RWPE1 (cell line): ENCODE results near the gene RABEP2.

Experiments
- CTCF ChIA-PET: fragments of 350-600 bp; sonication (Branson Sonifier 250); formaldehyde crosslinking; extraction: SDS; loops from one replicate; lab custom pipeline; 2021; lab: Yijun Ruan, JAX
- POLR2A ChIA-PET: fragments of 400-600 bp; formaldehyde crosslinking; extraction: SDS; loops from one replicate; lab custom pipeline; 2020; ENCODE audit warnings: antibody characterized with exemption; ENCODE audit not compliant: low non-redundant PET; lab: Yijun Ruan, JAX
- DNase-seq: peaks from one replicate; pipeline ENCODE4 v3.0.0; 2012; ENCODE audit warnings: low spot score
- H3K27ac ChIP-seq: fragments of 450-650 bp; 2 replicates; pipeline ENCODE4 v1.5.1; 2017
- TF ChIP-seq, protein P1 (sequence below): fragments of 450-650 bp; conservative IDR thresholded peaks from 2 replicates; pipeline ENCODE4 v1.5.1; 2017; ENCODE audit warnings: low read depth, mild to moderate bottlenecking

The RABEP2 gene

DNA sequence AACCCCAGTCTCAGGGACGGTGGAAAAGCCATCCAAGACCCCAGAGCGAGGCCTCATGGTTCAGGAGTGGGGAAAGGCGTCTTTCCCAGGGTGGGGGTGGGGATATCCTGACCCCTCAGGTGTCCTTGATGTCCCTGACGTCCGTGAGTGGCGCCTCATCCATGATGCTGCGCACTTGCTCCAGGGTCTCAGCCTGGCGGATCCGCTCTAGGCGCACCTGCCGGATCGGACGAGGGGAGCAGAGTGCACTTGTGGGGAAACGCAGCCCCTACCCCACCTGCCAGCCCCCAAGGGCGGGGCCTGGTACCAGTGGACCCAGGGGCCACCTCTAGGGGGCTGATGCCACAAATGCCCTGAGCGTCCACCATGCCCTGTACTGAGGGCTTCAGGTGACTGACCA, 20.2 kb downstream of the RABEP2 start:
- CTCF ChIA-PET = no interaction called here
- H3K27ac ChIP-seq = no peak overlapping the region
- TF ChIP-seq, protein P1, sequence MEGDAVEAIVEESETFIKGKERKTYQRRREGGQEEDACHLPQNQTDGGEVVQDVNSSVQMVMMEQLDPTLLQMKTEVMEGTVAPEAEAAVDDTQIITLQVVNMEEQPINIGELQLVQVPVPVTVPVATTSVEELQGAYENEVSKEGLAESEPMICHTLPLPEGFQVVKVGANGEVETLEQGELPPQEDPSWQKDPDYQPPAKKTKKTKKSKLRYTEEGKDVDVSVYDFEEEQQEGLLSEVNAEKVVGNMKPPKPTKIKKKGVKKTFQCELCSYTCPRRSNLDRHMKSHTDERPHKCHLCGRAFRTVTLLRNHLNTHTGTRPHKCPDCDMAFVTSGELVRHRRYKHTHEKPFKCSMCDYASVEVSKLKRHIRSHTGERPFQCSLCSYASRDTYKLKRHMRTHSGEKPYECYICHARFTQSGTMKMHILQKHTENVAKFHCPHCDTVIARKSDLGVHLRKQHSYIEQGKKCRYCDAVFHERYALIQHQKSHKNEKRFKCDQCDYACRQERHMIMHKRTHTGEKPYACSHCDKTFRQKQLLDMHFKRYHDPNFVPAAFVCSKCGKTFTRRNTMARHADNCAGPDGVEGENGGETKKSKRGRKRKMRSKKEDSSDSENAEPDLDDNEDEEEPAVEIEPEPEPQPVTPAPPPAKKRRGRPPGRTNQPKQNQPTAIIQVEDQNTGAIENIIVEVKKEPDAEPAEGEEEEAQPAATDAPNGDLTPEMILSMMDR = no peak
- no peak for DNase-seq
- POLR2A ChIA-PET = no interaction called here

- no peak overlapping the region for H3K27ac ChIP-seq
- ChIA-PET POLR2A (no interaction called here), CTCF (no interaction called here)
- no peak for DNase-seq
- TF ChIP-seq, protein P1 = no peak
These were observed 20.7 kb downstream of the RABEP2 start for GRCh38 chr16:28904363-28904762.

GRCh38 chr16:28903344-28904042, 21.5 kb downstream of the RABEP2 start:
- POLR2A ChIA-PET = no interaction called here
- DNase-seq = no peak
- H3K27ac ChIP-seq = no peak overlapping the region
- TF ChIP-seq, protein P1 = no peak
- CTCF ChIA-PET = interaction anchor here (0.9 kb wide), 1 partner anchor 20 kb away, joined by 3 read pairs; no protein-coding TSS in a partner anchor

GRCh38 chr16:28902909-28903308, 22.1 kb downstream of the RABEP2 start:
- TF ChIP-seq, protein P1 = no peak
- no peak overlapping the region for H3K27ac ChIP-seq
- POLR2A ChIA-PET = no interaction called here
- DNase-seq = no peak
- CTCF ChIA-PET = no interaction called here

DNA sequence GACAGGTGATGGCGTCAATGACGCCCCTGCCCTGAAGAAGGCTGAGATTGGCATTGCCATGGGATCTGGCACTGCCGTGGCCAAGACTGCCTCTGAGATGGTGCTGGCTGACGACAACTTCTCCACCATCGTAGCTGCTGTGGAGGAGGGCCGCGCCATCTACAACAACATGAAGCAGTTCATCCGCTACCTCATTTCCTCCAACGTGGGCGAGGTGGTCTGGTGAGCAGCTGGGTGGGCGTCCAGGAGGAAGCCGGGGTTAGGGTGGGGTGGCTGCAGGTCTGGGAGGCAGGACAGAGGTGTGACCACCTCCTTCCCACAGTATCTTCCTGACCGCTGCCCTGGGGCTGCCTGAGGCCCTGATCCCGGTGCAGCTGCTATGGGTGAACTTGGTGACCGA, 23.2 kb downstream of the RABEP2 start:
- DNase-seq = no peak
- ChIA-PET POLR2A (no interaction called here), CTCF (no interaction called here)
- H3K27ac ChIP-seq = no peak overlapping the region
- TF ChIP-seq, protein P1 = no peak

GRCh38 chr16:28900601-28901000, 24.4 kb downstream of the RABEP2 start:
- no peak for DNase-seq
- CTCF ChIA-PET = no interaction called here
- H3K27ac ChIP-seq = no peak overlapping the region
- POLR2A ChIA-PET = no interaction called here
- TF ChIP-seq, protein P1 = no peak
